ENCODE data around the gene MYO3B.

DNA sequence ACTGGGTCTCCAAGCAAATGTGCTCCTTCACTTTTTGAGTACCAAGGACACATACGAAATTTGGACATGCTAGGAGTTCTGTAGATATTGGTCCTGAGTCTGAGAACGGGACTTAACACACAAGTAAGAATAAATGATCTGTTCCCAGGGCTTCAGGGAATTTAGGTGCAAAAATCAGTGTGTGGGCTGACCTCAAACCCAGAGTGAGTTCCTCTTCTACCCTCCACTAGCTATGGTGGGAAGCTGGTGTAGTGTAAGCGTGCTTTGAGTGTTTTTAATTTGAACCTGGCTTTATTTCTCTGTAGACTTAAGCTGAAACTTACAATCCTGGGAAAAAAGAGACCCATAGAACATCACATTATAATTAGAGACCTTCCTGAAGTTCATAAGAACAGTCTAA, 50.5 kb downstream of the MYO3B start:
- TF ChIP-seq, protein P1, sequence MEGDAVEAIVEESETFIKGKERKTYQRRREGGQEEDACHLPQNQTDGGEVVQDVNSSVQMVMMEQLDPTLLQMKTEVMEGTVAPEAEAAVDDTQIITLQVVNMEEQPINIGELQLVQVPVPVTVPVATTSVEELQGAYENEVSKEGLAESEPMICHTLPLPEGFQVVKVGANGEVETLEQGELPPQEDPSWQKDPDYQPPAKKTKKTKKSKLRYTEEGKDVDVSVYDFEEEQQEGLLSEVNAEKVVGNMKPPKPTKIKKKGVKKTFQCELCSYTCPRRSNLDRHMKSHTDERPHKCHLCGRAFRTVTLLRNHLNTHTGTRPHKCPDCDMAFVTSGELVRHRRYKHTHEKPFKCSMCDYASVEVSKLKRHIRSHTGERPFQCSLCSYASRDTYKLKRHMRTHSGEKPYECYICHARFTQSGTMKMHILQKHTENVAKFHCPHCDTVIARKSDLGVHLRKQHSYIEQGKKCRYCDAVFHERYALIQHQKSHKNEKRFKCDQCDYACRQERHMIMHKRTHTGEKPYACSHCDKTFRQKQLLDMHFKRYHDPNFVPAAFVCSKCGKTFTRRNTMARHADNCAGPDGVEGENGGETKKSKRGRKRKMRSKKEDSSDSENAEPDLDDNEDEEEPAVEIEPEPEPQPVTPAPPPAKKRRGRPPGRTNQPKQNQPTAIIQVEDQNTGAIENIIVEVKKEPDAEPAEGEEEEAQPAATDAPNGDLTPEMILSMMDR (IDR thresholded peaks at IDR 0.05) = no peak
- no peak for TF ChIP-seq POLR2AphosphoS5 (IDR thresholded peaks at IDR 0.05)
- TF ChIP-seq EP300 (IDR thresholded peaks at IDR 0.05; ENCODE audit: low read depth) = no peak
- TF ChIP-seq POLR2A (IDR thresholded peaks at IDR 0.05) = no peak
